Measurements from ENCODE around the gene CPLANE1. TPM values are rescaled to one million over a fixed set of nuclear protein-coding genes. Genes with fewer than 3 reads are reported as not detected.
A peak's percentile ranks its signal among the peaks of the same experiment; 100 is the strongest.

The CPLANE1 gene
- total and polyA plus RNA-seq, 2 of the 4 experiments (the other 2 are of a cell fraction), result 4.4 to 17.9 TPM

GRCh38 chr5:37272511-37272910, 23.3 kb upstream of the CPLANE1 start:
- Histone ChIP-seq H3K27me3 (ENCODE audit: control insufficient read depth, insufficient read depth, low read length) (no peaks in the 10 kb centered on the region), H4K20me1 (ENCODE audit: insufficient read depth, low read length) (no peaks in the 10 kb centered on the region), H3K4ac (ENCODE audit: low read depth, low read length) (no peak overlapping the region), H4K91ac (ENCODE audit: insufficient read depth, low read depth, low read length) (no peak overlapping the region), H3K4me1 (ENCODE audit: control insufficient read depth, insufficient read depth, low read length) (no peaks in the 10 kb centered on the region), H2BK20ac (ENCODE audit: low read depth, low read length) (no peak overlapping the region), H3K9me3 (ENCODE audit: control insufficient read depth, insufficient read depth, low read length) (peaks cover 2% of the 10 kb centered on the region; the same call in 1 of the 2 replicates), H3K9ac (ENCODE audit: low read depth, low read length) (no peak overlapping the region), H3K4me3 (ENCODE audit: insufficient read depth, low read depth, low read length) (no peak overlapping the region), H3K36me3 (ENCODE audit: control insufficient read depth, insufficient read depth, low read length) (no peaks in the 10 kb centered on the region), H3K79me1 (ENCODE audit: low read depth in 1 of 2, low read length in 2 of 2) (no peaks in the 10 kb centered on the region), H2BK120ac (ENCODE audit: low read depth, low read length) (no peak overlapping the region), H3K18ac (ENCODE audit: low read depth, low read length) (no peak overlapping the region), H2AK5ac (ENCODE audit: low read depth, low read length) (no peak overlapping the region), H2AK9ac (replicated peaks; ENCODE audit: low read depth, low read length, poor library complexity) (no peak overlapping the region), H2AFZ (replicated peaks; ENCODE audit: low read length, poor library complexity) (no peak overlapping the region), H3K23ac (ENCODE audit: low read depth, low read length) (no peak overlapping the region), H3K14ac (replicated peaks; ENCODE audit: low read depth, low read length) (no peak overlapping the region), H2BK15ac (ENCODE audit: low read depth, low read length) (no peak overlapping the region), H4K5ac (ENCODE audit: low read depth, low read length) (no peak overlapping the region), H3K9me1 (ENCODE audit: insufficient read depth, low read length) (no peaks in the 10 kb centered on the region), H3K56ac (ENCODE audit: extremely low read depth, insufficient read depth, low read length) (no peak overlapping the region), H3K27ac (ENCODE audit: insufficient read depth, low read length) (no peak overlapping the region), H4K8ac (ENCODE audit: low read depth in 2 of 2, low read length in 2 of 2) (no peak overlapping the region), H2BK5ac (ENCODE audit: low read depth, low read length, poor library complexity, severe bottlenecking) (no peak overlapping the region), H3K4me2 (ENCODE audit: low read depth, low read length) (no peak overlapping the region)
- intact Hi-C loops (cut with micrococcal nuclease), result no loop called here
- TF ChIP-seq CEBPB (IDR thresholded peaks at IDR 0.05; ENCODE audit: low read depth, low read length) (no peak), ELK1 (IDR thresholded peaks at IDR 0.05; ENCODE audit: borderline replicate concordance, low read depth, low read length) (no peak), CTCF (conservative IDR thresholded peaks at IDR 0.05; ENCODE audit: low read depth, low read length) (no peak), MAZ (IDR thresholded peaks at IDR 0.05; ENCODE audit: borderline replicate concordance, low read depth, low read length) (no peak), NFE2L2 (IDR thresholded peaks at IDR 0.05; ENCODE audit: low read depth, low read length) (no peak), USF2 (IDR thresholded peaks at IDR 0.05; ENCODE audit: low read depth, low read length) (no peak), BHLHE40 (IDR thresholded peaks at IDR 0.05; ENCODE audit: low read depth, low read length) (no peak), SMC3 (IDR thresholded peaks at IDR 0.05; ENCODE audit: low read depth, low read length) (no peak), RFX5 (IDR thresholded peaks at IDR 0.05; ENCODE audit: low read depth, low read length) (no peak), POLR2A (IDR thresholded peaks at IDR 0.05; ENCODE audit: low read depth, low read length) (no peak), FOS (IDR thresholded peaks at IDR 0.05; ENCODE audit: low read depth, low read length) (no peak), MXI1 (IDR thresholded peaks at IDR 0.05; ENCODE audit: borderline replicate concordance, low read depth, low read length) (no peak), RAD21 (IDR thresholded peaks at IDR 0.05; ENCODE audit: low read length) (no peak), MAFK (IDR thresholded peaks at IDR 0.05; ENCODE audit: low read depth, low read length) (no peak), RCOR1 (IDR thresholded peaks at IDR 0.05; ENCODE audit: insufficient replicate concordance, low read length) (no peak), CHD1 (IDR thresholded peaks at IDR 0.05; ENCODE audit: low read depth, low read length) (no peak)
- in situ Hi-C loops (cut with MboI; ENCODE audit: low sequenced_read_pairs), result no loop called here
- dilution Hi-C loops (cut with HindIII; ENCODE audit: low sequenced_read_pairs, unreplicated experiment), result no loop called here
- DNase-seq (peak; percentile 2), ATAC-seq (ENCODE audit: low read depth) (no peak)
- CTCF ChIA-PET, result no interaction called here
- POLR2A ChIA-PET (ENCODE audit: unreplicated experiment), result interaction anchor here (0.6 kb wide), 1 partner anchor 36 kb away, joined by 9 read pairs; no protein-coding TSS in a partner anchor
- BruUV-seq (replicated peaks), result no TSS peak
- WGBS, 2 experiments (ENCODE audit: extremely low coverage in 2 of 2, insufficient read length in 1 of 2), result no CpG with 5 or more reads among the region's 1 CpG
